Measurements from ENCODE around the gene MED12. TPM values are rescaled to one million over a fixed set of nuclear protein-coding genes. Genes with fewer than 3 reads are reported as not detected.

Gene MED12
- 100 to 1,000 TPM; 102 to 110 TPM for total RNA-seq
- polyA plus RNA-seq (ENCODE audit: insufficient read depth, low read depth, low replicate concordance) = 35.0 TPM
- long read RNA-seq, donor 1, partial matches to known transcripts = 12 of 12 reads
- long read RNA-seq, donor 1, other reads (novel, unspliced or antisense) = 0 of 12 reads
- long read RNA-seq, donor 2 = 0 reads

DNA sequence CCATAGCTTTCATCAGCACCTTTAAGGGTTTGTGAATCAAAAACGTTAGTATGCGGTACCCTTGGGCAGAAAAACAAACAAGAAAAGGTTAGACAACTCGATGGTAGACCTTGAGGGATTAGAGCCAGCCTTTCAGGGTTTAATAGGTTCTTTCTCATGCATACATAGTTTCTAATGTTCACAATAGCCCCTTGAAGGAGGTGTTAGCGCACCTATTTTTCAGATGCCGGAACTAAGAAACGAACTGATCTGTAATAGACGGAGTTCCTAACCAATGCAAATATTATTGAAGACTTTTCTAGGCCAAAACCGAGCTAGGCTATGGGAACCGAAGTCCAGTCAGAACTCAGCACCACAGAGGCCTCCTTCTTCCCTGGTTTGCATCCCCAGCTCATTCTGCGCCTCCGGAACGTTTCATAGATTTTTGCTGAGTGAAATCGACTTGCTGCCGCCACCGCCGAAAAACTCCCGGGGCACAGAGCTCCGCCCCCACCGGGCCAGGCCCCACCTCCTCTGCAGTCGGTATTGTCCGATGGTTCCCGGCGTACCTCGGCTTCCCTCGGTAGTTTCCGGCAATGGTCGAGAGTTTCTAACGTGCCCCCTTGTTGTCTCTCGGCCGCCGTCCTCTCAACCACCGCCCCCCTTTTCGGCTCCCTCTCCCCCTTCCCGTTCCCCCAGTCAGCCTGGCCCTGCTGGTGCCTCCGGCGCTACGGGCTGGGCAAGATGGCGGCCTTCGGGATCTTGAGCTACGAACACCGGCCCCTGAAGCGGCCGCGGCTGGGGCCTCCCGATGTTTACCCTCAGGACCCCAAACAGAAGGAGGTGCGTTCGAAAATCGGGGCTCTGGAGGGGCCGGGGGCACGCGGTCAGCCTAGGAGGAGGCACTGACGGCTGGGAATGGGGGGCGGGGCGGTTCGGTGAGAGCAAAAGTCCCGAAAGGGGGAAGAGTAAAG is at the start of gene MED12:
TSS of gene MED12 (plus strand) at position 565 of the 953 bp plus-strand sequence. CDS start at position 724, 159 bp downstream.
- H3K27ac ChIP-seq = peak within 1 kb of the TSS; percentile 90 to 91
- DNase-seq = peak; percentile 90
- no peak for TF ChIP-seq POLR2A (IDR thresholded peaks at IDR 0.05)
- TF ChIP-seq, protein P1, sequence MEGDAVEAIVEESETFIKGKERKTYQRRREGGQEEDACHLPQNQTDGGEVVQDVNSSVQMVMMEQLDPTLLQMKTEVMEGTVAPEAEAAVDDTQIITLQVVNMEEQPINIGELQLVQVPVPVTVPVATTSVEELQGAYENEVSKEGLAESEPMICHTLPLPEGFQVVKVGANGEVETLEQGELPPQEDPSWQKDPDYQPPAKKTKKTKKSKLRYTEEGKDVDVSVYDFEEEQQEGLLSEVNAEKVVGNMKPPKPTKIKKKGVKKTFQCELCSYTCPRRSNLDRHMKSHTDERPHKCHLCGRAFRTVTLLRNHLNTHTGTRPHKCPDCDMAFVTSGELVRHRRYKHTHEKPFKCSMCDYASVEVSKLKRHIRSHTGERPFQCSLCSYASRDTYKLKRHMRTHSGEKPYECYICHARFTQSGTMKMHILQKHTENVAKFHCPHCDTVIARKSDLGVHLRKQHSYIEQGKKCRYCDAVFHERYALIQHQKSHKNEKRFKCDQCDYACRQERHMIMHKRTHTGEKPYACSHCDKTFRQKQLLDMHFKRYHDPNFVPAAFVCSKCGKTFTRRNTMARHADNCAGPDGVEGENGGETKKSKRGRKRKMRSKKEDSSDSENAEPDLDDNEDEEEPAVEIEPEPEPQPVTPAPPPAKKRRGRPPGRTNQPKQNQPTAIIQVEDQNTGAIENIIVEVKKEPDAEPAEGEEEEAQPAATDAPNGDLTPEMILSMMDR (IDR thresholded peaks at IDR 0.05) = no peak
- no peaks in the 10 kb centered on the region for H3K4me1 ChIP-seq
- WGBS, 2 donors = 1 to 2% methylated on average over 3 to 41 of the region's 56 CpGs
- H3K36me3 ChIP-seq (ENCODE audit: low read depth, missing control alignments) = no peaks in the 10 kb centered on the region
- H3K27me3 ChIP-seq = no peaks in the 10 kb centered on the region
- intact Hi-C loops (cut with DNase I; ENCODE audit: low total_unique reads) = no loop called here
- peak within 1 kb of the TSS; percentile 66 to 75 for H3K4me3 ChIP-seq
- no peaks in the 10 kb centered on the region for H3K9me3 ChIP-seq

DNA sequence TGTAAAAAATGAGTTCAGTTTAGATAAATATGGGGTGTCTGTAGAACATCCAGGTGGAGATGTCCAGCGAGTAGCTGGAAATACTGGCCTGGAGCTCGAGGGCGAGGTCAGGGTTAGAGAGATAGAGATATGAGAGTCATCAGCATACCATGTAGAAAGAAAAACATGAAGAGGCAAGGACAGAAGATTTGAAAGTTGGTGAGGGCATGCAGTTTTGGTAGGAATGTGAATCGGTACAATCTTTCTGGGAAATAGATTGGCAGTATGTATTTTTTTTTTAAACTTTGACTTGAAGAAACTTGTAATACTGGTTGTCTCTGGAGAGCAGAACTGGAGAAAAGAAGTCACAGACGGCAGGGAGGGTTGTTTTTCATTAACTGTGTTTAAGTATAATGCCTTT is 47.9 kb upstream of the MED12 start:
- no peaks in the 10 kb centered on the region for H3K27me3 ChIP-seq
- TF ChIP-seq, protein P1 (IDR thresholded peaks at IDR 0.05) = no peak
- TF ChIP-seq POLR2A (IDR thresholded peaks at IDR 0.05) = no peak
- H3K36me3 ChIP-seq (ENCODE audit: low read depth, missing control alignments) = no peaks in the 10 kb centered on the region
- 63 to 72% methylated on average over 5 of the region's 5 CpGs for WGBS, 2 donors
- H3K9me3 ChIP-seq = no peaks in the 10 kb centered on the region
- H3K4me3 ChIP-seq = no peak overlapping the region
- no peaks in the 10 kb centered on the region for H3K4me1 ChIP-seq
- intact Hi-C loops (cut with DNase I; ENCODE audit: low total_unique reads) = no loop called here
- DNase-seq = no peak
- no peak overlapping the region for H3K27ac ChIP-seq

DNA sequence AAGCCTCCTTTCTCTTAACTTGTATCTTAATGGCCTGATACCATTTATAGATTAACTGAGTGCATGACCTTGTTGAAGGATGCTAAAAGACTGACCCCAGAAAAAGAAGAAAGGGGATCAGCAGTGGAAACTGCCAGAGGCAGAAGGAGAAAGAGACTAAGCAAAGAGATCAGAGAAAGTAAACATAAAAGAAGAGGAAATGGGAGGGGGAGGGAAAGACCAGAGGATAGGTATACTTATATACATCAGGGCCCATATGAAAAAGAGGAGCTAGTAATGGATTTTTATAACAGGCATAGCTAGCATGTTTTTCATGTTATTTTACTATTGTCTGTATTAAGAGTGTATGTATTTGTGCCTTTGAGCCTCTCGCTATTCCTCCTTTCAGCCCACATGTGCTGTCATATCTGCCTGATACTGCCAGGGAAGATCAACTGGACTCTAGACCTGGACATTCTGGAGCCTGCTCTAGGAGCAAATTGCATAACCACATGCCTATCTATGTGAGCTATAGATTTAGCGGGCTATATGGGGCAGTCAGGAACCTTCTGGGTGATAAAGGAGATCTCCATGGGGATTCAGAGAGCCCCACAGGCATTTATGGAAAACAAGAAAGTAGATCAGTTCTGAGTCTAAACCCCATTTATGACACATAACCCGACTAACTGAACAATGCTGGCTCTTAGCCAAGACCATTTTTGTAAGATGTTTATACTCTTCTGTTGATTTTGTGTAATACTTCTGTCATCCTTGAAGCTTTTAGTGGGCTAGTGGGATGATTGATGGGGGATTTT is 36.9 kb upstream of the MED12 start:
- Histone ChIP-seq H3K4me1 (no peaks in the 10 kb centered on the region), H3K27me3 (no peaks in the 10 kb centered on the region), H3K4me3 (no peak overlapping the region), H3K36me3 (ENCODE audit: low read depth, missing control alignments) (no peaks in the 10 kb centered on the region), H3K27ac (no peak overlapping the region), H3K9me3 (no peaks in the 10 kb centered on the region)
- TF ChIP-seq, protein P1 (IDR thresholded peaks at IDR 0.05) = no peak
- no peak for TF ChIP-seq POLR2A (IDR thresholded peaks at IDR 0.05)
- intact Hi-C loops (cut with DNase I; ENCODE audit: low total_unique reads) = no loop called here
- no peak for DNase-seq
- 62 to 77% methylated on average over 3 of the region's 3 CpGs for WGBS, 2 donors

DNA sequence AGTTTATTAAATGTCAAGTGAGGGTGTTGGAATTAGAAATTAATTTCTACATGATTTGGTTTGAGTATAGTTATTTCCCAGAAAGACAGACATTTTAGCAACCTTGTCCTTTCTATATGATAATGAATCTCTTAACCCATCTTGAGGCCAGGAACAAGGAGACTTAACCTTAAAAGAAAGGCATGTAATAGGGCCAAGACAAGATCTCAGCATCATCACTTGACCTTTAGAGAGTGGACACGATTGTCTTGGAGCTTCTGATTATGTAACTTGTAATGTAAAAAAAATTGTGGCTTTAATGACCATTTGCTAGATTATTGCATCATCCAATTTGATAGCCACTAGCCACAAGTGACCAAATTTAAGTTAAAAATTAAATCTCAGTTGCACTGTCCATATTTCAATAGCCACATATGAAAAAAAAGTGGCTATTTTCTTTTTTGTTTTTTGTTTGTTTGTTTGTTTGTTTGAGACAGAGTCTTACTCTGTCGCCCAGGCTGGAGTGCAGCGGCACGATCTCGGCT is 36.2 kb upstream of the MED12 start:
- Histone ChIP-seq H3K27ac (no peak overlapping the region), H3K36me3 (ENCODE audit: low read depth, missing control alignments) (no peaks in the 10 kb centered on the region), H3K9me3 (no peaks in the 10 kb centered on the region), H3K27me3 (no peaks in the 10 kb centered on the region), H3K4me3 (no peak overlapping the region), H3K4me1 (no peaks in the 10 kb centered on the region)
- intact Hi-C loops (cut with DNase I; ENCODE audit: low total_unique reads) = no loop called here
- DNase-seq = no peak
- 79 to 89% methylated on average over 5 of the region's 5 CpGs for WGBS, 2 donors
- no peak for TF ChIP-seq POLR2A (IDR thresholded peaks at IDR 0.05)
- TF ChIP-seq, protein P1 (IDR thresholded peaks at IDR 0.05) = no peak
